Measurements from ENCODE around the gene SMKR1. TPM values are rescaled to one million over a fixed set of nuclear protein-coding genes. Genes with fewer than 3 reads are reported as not detected.
A peak's percentile ranks its signal among the peaks of the same experiment; 100 is the strongest.

SMKR1 gene
- total RNA-seq, 2 donors from 2014 or later = 0.59 to 6.6 TPM

GRCh38 chr7:129550693-129551360 lies 48.5 kb downstream of the SMKR1 start:
- H3K27ac ChIP-seq = no peak overlapping the region
- no peak for TF ChIP-seq POLR2A (IDR thresholded peaks at IDR 0.05)
- peak; percentile 13 for TF ChIP-seq POLR2AphosphoS5 (IDR thresholded peaks at IDR 0.05)
- WGBS = 35% methylated on average over 13 of the region's 13 CpGs
- H3K9me3 ChIP-seq = no peaks in the 10 kb centered on the region
- no peak for DNase-seq (ENCODE audit: low spot score)
- intact Hi-C loops (cut with DNase I) = no loop called here
- no peaks in the 10 kb centered on the region for H3K4me1 ChIP-seq (replicated peaks)
- no peaks in the 10 kb centered on the region for H3K36me3 ChIP-seq
- no peak overlapping the region for H3K4me3 ChIP-seq
- no peaks in the 10 kb centered on the region for H3K27me3 ChIP-seq (replicated peaks; ENCODE audit: insufficient read depth)

GRCh38 chr7:129553899-129554461 lies 51.6 kb downstream of the SMKR1 start:
- TF ChIP-seq POLR2AphosphoS5 (IDR thresholded peaks at IDR 0.05) (no peak), POLR2A (IDR thresholded peaks at IDR 0.05) (no peak), CTCF (IDR thresholded peaks at IDR 0.05) (no peak)
- no peak for DNase-seq (ENCODE audit: low spot score)

GRCh38 chr7:129556607-129557133 lies 54.3 kb downstream of the SMKR1 start:
- DNase-seq (ENCODE audit: low spot score) = no peak
- H3K27me3 ChIP-seq (replicated peaks; ENCODE audit: insufficient read depth) = no peaks in the 10 kb centered on the region
- no peaks in the 10 kb centered on the region for H3K4me1 ChIP-seq (replicated peaks)
- no peak overlapping the region for H3K27ac ChIP-seq
- H3K9me3 ChIP-seq = no peaks in the 10 kb centered on the region
- 38% methylated on average over 8 of the region's 8 CpGs for WGBS
- TF ChIP-seq CTCF (IDR thresholded peaks at IDR 0.05) = no peak
- TF ChIP-seq POLR2AphosphoS5 (IDR thresholded peaks at IDR 0.05) = no peak
- TF ChIP-seq POLR2A (IDR thresholded peaks at IDR 0.05) = no peak
- H3K4me3 ChIP-seq = no peak overlapping the region
- H3K36me3 ChIP-seq = no peaks in the 10 kb centered on the region
- intact Hi-C loops (cut with DNase I) = no loop called here

More at GRCh38 chr7:129553899-129554461, 51.6 kb downstream of the SMKR1 start:
- H3K27ac ChIP-seq = no peak overlapping the region
- no peak overlapping the region for H3K4me3 ChIP-seq
- H3K4me1 ChIP-seq (replicated peaks) = no peaks in the 10 kb centered on the region
- H3K9me3 ChIP-seq = no peaks in the 10 kb centered on the region
- no peaks in the 10 kb centered on the region for H3K27me3 ChIP-seq (replicated peaks; ENCODE audit: insufficient read depth)
- intact Hi-C loops (cut with DNase I) = no loop called here
- 22% methylated on average over 13 of the region's 13 CpGs for WGBS
- no peaks in the 10 kb centered on the region for H3K36me3 ChIP-seq

GRCh38 chr7:129557686-129558481 lies 55.6 kb downstream of the SMKR1 start:
- H3K36me3 ChIP-seq = no peaks in the 10 kb centered on the region
- H3K4me3 ChIP-seq = no peak overlapping the region
- H3K4me1 ChIP-seq (replicated peaks) = no peaks in the 10 kb centered on the region
- no peak overlapping the region for H3K27ac ChIP-seq
- WGBS = 52% methylated on average over 11 of the region's 11 CpGs
- H3K27me3 ChIP-seq (replicated peaks; ENCODE audit: insufficient read depth) = no peaks in the 10 kb centered on the region
- H3K9me3 ChIP-seq = no peaks in the 10 kb centered on the region
- no peak for DNase-seq (ENCODE audit: low spot score)
- no peak for TF ChIP-seq POLR2AphosphoS5 (IDR thresholded peaks at IDR 0.05)
- no peak for TF ChIP-seq CTCF (IDR thresholded peaks at IDR 0.05)
- no peak for TF ChIP-seq POLR2A (IDR thresholded peaks at IDR 0.05)
- intact Hi-C loops (cut with DNase I) = no loop called here

GRCh38 chr7:129559564-129559963 lies 57.2 kb downstream of the SMKR1 start:
- no peak for DNase-seq (ENCODE audit: low spot score)
- no peaks in the 10 kb centered on the region for H3K9me3 ChIP-seq
- no peak overlapping the region for H3K27ac ChIP-seq
- TF ChIP-seq CTCF (IDR thresholded peaks at IDR 0.05) = no peak
- TF ChIP-seq POLR2A (IDR thresholded peaks at IDR 0.05) = no peak
- no peak for TF ChIP-seq POLR2AphosphoS5 (IDR thresholded peaks at IDR 0.05)
- H3K4me3 ChIP-seq = no peak overlapping the region
- WGBS = 81% methylated on average over 8 of the region's 8 CpGs
- H3K27me3 ChIP-seq (replicated peaks; ENCODE audit: insufficient read depth) = no peaks in the 10 kb centered on the region
- intact Hi-C loops (cut with DNase I) = no loop called here
- H3K4me1 ChIP-seq (replicated peaks) = no peaks in the 10 kb centered on the region
- no peaks in the 10 kb centered on the region for H3K36me3 ChIP-seq
